GM18873 (cell line): ENCODE measurements around the gene TMBIM6.
A peak's percentile ranks its signal among the peaks of the same experiment; 100 is the strongest.
"Not testable (repeated sequence)": the region's sequence is repeated elsewhere in the genome, so short reads cannot be mapped to it uniquely, and the experiment has no call there.

Experiments
- ATAC-seq: cut with Tn5 transposase; IDR thresholded peaks from one replicate; pipeline ENCODE4 v1.9.1; 2021; ENCODE audit warnings: mild to moderate bottlenecking, moderate library complexity, moderate number of reproducible peaks; ENCODE audit not compliant: unreplicated experiment, low FRiP score

TMBIM6 gene

GRCh38 chr12:49721355-49721754, 20.0 kb upstream of the TMBIM6 start:
- not testable (repeated sequence) for ATAC-seq

GRCh38 chr12:49728446-49728845, 12.9 kb upstream of the TMBIM6 start:
- ATAC-seq, result no peak

GRCh38 chr12:49730050-49730449, 11.3 kb upstream of the TMBIM6 start:
- ATAC-seq, result no peak

GRCh38 chr12:49730568-49731101, 10.7 kb upstream of the TMBIM6 start:
- ATAC-seq, result no peak

DNA sequence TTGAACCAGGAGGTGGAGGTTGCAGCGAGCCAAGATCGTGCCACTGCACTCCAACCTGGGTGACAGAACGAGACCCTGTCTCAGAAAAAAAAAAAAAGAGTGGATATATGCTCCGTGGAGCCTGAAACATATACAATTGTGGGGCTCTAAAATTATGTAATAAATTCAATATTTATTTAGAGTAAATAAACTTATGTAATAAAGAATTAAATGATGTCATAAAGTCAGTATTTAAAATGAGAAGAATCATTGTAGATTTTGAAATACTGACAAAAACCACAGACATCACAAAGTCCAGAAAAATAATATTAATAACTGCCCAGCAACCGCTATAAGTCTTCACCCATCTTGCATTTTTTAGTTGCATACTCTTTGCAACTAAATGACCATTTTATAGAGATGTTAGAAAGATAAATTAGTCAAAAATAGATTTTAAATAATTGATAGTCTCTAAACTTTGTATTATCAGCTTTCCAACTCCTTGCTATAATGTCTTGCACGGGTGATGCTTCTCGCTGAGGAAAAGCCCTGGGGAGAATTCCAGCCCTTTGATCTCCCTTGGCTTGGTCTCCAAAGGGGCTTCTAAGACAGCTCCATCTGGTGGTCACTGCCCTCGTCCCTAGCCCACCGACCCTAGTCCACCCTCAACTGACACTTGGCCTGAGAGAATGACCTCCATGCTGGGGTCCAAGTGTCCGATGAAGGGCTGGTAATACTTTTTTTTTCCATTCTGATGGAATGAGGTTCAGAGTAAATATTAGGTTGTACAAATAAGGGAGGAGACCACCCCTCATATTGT, 7.9 kb upstream of the TMBIM6 start:
- ATAC-seq, result no peak

DNA sequence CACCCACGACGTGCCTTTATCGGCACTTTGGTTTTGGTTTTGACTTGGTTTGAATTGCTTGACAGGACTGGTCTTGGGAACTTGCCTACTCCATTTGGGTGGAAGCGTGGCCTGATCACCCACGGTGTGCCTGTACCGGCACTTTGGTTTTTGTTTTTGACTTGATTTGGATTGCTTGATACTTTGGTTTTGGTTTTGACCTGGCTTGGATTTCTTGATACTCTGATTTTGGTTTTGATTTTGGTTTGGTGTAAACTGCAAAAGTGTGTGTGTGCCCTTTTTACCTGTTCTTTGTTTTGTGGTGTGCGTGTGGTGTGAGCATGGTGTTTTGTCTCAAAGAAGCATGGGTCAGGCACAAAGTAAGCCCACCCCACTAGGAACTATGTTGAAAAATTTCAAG, 6.5 kb upstream of the TMBIM6 start:
- not testable (repeated sequence) for ATAC-seq

- not testable (repeated sequence) for ATAC-seq
These were observed 2.6 kb upstream of the TMBIM6 start for GRCh38 chr12:49738721-49739120.

GRCh38 chr12:49740277-49740676, 1.1 kb upstream of the TMBIM6 start:
- ATAC-seq, result not testable (repeated sequence)

- ATAC-seq, result peak; percentile 42
These were observed 694 bp downstream of the TMBIM6 start for GRCh38 chr12:49741882-49742620.

DNA sequence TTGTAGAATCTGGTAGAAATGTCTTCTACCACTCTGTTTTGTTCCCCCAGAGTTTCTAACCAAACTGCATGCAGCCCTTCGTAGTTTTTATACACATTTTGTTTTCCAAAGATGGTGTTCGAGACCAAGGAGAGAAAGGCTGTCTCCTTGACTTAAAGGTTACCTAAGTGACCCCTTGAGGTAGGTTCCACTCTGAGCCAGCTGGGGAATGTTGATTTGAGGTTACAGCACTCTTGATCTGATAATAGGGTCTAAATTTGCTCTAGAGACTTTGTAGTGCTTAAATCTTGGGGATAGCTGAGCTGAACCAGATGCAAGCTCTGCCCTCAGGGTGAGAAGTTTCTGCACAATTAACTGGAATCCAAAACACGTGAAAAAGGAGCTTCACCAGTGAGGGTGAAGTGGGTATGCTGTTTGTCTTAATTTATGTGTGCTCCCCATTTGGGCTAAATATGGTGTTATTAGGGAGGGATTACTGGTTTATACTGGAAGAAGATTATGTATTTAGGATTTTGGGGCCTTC, 3.1 kb downstream of the TMBIM6 start:
- no peak for ATAC-seq

GRCh38 chr12:49748306-49748705, 6.9 kb downstream of the TMBIM6 start:
- ATAC-seq, result no peak

GRCh38 chr12:49748800-49749199, 7.4 kb downstream of the TMBIM6 start:
- ATAC-seq, result no peak

GRCh38 chr12:49750027-49750995, 9.0 kb downstream of the TMBIM6 start:
- no peak for ATAC-seq

GRCh38 chr12:49750996-49751393, 9.6 kb downstream of the TMBIM6 start:
- no peak for ATAC-seq

GRCh38 chr12:49761677-49762467, 20.5 kb downstream of the TMBIM6 start:
- no peak for ATAC-seq

GRCh38 chr12:49762468-49762847, 21.1 kb downstream of the TMBIM6 start:
- ATAC-seq, result no peak

DNA sequence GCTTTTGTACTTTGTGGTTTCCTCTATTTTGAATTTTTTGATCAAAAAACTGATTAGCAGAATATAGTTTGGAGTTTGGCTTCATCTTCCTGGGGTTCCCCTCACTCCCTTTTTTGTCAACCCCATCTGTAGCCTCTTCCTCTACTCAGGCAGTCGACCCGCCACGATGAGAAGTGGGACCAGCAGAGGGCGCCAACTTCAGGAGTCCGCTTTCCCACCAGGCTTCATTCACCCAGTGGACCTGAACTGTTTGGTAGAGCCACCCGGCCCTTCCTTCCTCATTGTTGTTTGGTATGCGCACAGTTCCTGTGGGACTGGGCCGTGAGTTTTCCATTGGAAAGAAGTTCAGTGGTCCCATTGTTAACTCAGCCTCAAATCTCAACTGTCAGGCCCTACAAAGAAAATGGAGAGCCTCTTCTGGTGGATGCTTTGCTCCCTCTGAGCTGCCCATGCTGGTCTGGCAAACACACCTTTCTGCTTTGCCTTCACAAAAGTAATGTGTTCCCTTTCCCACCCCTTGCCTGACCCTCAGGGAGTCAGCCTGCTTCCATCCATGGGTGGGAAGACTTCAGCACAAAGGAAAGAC, 21.7 kb downstream of the TMBIM6 start:
- ATAC-seq, result no peak

- no peak for ATAC-seq
These were observed 22.8 kb downstream of the TMBIM6 start for GRCh38 chr12:49764126-49764525.

DNA sequence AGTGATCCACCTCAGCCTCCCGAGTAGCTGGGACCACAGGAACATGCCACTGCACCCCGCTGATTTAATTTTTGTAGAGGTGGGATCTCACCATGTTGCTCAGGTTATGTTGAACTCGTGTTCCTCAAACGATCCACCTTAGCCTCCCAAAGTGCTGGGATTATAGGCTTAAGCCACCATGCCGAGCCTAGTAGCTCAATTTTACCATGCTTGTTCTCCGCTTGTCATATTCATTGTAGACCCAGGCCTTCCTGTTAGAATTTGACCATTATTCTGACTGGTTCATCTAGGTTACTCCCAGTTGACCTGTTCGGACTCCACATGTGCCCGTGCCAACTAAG, 24.7 kb downstream of the TMBIM6 start:
- ATAC-seq, result no peak
